Activated naive CD4-positive, alpha-beta T cell treated with anti-CD3 and anti-CD28 coated beads for 36 hours (primary cell): ENCODE results near the gene MRAS. TPM values are rescaled to one million over a fixed set of nuclear protein-coding genes. Genes with fewer than 3 reads are reported as not detected.
"Not testable (repeated sequence)": the region's sequence is repeated elsewhere in the genome, so short reads cannot be mapped to it uniquely, and the experiment has no call there.

Experiments
- CTCF ChIA-PET: fragments of 350-600 bp; sonication (Branson Sonifier 250); formaldehyde crosslinking; loops from one replicate; lab custom pipeline; 2021; ENCODE audit warnings: antibody characterized with exemption; lab: Charles Lee
- DNase-seq: peaks from one replicate; pipeline ENCODE4 v3.0.0-alpha.2; 2020
- H3K27ac Mint-ChIP-seq: one replicate; pipeline ENCODE4 v1.8.0; 2021; ENCODE audit warnings: mild to moderate bottlenecking, mixed read lengths
- H3K27me3 Mint-ChIP-seq: one replicate; pipeline ENCODE4 v1.8.0; 2021; ENCODE audit warnings: low read depth, mixed read lengths
- H3K36me3 Mint-ChIP-seq: one replicate; pipeline ENCODE4 v1.8.0; 2021; ENCODE audit warnings: low read depth, mixed read lengths
- H3K4me1 Mint-ChIP-seq: one replicate; pipeline ENCODE4 v1.8.0; 2021; ENCODE audit warnings: low read depth, mixed read lengths
- H3K4me3 Mint-ChIP-seq: one replicate; pipeline ENCODE4 v1.8.0; 2021; ENCODE audit warnings: mild to moderate bottlenecking, moderate library complexity, mixed read lengths
- H3K9me3 Mint-ChIP-seq: one replicate; pipeline ENCODE4 v1.8.0; 2021; ENCODE audit warnings: mixed read lengths
- intact Hi-C: fragments of 100-400 bp; cut with micrococcal nuclease; formaldehyde crosslinking; loops from one replicate; pipeline ENCODE4 v1.15.1; 2023
- total RNA-seq, 2 experiments: library from RNA; stranded (reverse); gene quantifications; one replicate each; pipeline ENCODE4 v1.2.3, GENCODE V29; 2021

The MRAS gene
- total RNA-seq, 2 experiments from 2014 or later: 0.52 to 0.62 TPM

DNA sequence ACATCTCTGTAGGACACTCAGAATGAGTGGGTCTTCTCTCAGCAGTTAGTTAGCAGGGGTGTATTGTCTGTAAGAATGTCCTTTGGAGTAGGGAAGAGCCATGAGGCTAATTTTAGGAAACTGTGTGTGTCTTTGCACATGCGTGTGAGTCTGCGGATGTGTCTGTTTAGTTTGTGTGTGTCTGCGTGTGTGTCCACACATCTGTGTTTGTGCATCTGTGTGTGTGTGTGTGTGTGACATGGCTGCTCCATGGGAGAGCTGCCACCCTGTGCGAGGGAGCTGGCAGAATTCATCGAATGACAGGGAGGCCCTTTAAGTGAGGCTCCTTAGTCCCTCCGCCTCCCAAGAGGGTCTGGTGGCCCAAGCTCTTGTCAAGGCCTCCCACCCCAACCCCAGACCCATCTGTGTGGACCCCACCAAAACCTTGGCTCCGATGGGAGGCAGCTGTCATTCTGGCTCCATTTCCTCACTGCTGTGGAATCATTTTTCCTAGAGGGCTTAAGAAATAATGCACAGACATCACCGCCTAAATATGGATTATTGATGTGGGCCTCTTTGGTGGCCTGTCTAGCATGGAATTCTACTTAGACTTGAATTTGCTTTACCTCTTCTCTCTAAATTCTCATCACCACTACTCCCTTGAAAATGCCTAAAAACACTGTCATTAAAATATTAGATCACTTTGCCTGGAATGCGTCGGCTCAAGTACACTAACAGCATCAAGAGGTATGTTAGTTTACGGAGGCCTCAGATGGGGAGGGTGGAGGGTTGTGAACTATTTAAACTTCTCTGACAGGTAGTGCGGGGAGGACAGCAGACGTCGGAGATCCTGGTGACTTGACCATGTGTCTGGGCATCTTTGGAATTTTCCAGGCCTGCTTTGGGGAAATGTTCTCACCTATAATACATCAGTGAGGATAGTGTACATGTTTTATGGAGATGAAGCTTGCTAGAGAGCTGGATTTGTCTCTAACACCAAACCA is 95.4 kb downstream of the MRAS start:
- Mint-ChIP-seq H3K4me3 (no peak overlapping the region), H3K27me3 (no peaks in the 10 kb centered on the region), H3K27ac (no peak overlapping the region), H3K4me1 (no peaks in the 10 kb centered on the region), H3K36me3 (no peaks in the 10 kb centered on the region), H3K9me3 (no peaks in the 10 kb centered on the region)
- DNase-seq: no peak
- CTCF ChIA-PET: interaction anchor here (1.0 to 1.2 kb wide), 2 partner anchors 22 to 26 kb away, joined by 3 to 5 read pairs; no protein-coding TSS in a partner anchor
- intact Hi-C loops: no loop called here

DNA sequence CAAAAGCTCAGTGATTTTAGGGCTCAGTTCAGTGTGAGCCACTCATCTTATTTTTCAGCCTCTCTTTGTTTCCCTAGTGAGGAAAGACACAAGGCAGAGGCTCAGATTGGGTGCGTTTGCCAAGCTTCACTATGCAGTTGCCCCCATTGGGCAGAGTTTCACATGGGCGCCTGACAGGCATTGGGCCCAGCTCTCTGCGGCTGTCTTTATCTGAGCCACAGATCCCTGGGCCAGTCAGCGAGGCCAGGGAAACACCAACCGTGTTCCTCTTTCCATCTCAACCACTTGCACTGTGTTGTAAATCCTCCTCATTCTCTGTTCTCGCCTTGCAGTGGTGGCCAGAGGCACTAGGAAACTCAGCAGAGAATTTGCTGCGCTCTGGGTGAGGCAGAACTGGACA is 96.9 kb downstream of the MRAS start:
- no peaks in the 10 kb centered on the region for H3K4me1 Mint-ChIP-seq
- no peak for DNase-seq
- intact Hi-C loops: no loop called here
- no peak overlapping the region for H3K27ac Mint-ChIP-seq
- no peaks in the 10 kb centered on the region for H3K27me3 Mint-ChIP-seq
- CTCF ChIA-PET: interaction anchor here (1.0 kb wide), 1 partner anchor 28 kb away, joined by 5 read pairs; no protein-coding TSS in a partner anchor
- no peak overlapping the region for H3K4me3 Mint-ChIP-seq
- H3K9me3 Mint-ChIP-seq: no peaks in the 10 kb centered on the region
- H3K36me3 Mint-ChIP-seq: no peaks in the 10 kb centered on the region

DNA sequence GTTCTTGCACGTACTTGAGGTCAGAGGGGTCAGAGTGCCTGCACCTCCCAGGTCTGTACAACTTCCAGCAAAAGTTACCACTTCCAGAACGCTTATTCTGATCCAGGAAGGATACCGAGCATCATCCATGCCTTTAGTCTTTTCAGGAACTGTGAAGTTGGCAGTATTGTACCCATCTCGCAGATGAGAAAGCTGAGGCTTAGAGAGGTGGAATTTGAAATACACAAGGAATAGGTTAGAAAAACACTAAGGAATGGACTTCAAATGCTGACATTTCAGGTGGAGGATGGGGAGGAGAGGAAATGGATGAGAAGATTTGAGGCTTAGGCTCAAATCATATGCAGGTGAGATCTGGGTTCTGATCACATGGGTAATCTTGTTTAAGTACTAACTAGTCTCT is 97.3 kb downstream of the MRAS start:
- H3K4me3 Mint-ChIP-seq: no peak overlapping the region
- H3K4me1 Mint-ChIP-seq: no peaks in the 10 kb centered on the region
- no peak for DNase-seq
- intact Hi-C loops: no loop called here
- no peaks in the 10 kb centered on the region for H3K27me3 Mint-ChIP-seq
- H3K36me3 Mint-ChIP-seq: no peaks in the 10 kb centered on the region
- H3K27ac Mint-ChIP-seq: no peak overlapping the region
- H3K9me3 Mint-ChIP-seq: no peaks in the 10 kb centered on the region
- CTCF ChIA-PET: no interaction called here

DNA sequence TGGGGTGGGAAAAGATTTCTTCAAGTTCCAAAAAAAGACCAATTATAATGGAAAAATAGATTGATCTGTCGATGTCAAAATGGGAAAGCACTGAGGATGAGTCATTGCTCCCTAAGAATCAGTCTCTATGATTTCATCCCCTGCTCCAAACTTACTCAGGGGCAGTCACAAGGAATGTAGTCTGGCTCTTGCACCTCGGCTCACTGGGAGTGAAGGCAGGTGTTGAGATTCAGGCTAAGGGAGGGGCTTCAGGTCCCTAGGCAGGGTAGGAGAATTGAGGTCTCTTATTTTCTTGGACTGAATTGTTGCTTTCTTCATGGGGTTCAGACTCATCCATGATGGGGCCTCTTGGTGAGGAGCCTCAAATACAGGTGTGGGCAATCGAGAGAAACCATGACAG is 100.3 kb downstream of the MRAS start:
- no peaks in the 10 kb centered on the region for H3K4me1 Mint-ChIP-seq
- no peaks in the 10 kb centered on the region for H3K36me3 Mint-ChIP-seq
- no peak overlapping the region for H3K27ac Mint-ChIP-seq
- no peaks in the 10 kb centered on the region for H3K9me3 Mint-ChIP-seq
- no peak overlapping the region for H3K4me3 Mint-ChIP-seq
- CTCF ChIA-PET: no interaction called here
- no peaks in the 10 kb centered on the region for H3K27me3 Mint-ChIP-seq
- DNase-seq: no peak
- intact Hi-C loops: no loop called here

DNA sequence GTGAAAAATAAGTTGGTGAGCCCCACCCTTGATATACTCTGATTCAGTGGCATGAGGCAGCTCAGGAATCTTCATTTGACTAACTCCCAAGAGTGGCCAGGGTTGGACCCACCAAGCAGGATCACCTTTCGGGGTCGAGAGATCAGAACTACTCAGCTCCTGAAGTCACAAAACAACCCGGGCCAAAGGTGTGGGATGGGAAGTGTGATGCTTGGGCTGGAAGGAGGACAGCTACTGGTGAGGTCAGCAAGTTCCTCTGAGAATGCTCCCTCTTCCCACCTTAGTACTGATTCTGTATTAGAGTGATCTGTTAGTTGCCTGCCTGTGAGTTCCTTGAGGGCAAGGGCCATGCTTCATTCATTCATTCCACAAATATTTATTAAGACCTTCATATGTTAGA is 101.1 kb downstream of the MRAS start:
- H3K4me1 Mint-ChIP-seq: no peaks in the 10 kb centered on the region
- no peaks in the 10 kb centered on the region for H3K9me3 Mint-ChIP-seq
- H3K27me3 Mint-ChIP-seq: no peaks in the 10 kb centered on the region
- no peak for DNase-seq
- H3K27ac Mint-ChIP-seq: no peak overlapping the region
- no peaks in the 10 kb centered on the region for H3K36me3 Mint-ChIP-seq
- H3K4me3 Mint-ChIP-seq: no peak overlapping the region
- CTCF ChIA-PET: interaction anchor here (0.7 to 1.7 kb wide), 3 partner anchors 30 to 467 kb away, joined by 3 to 4 read pairs (median 3); no protein-coding TSS in a partner anchor
- intact Hi-C loops: no loop called here

DNA sequence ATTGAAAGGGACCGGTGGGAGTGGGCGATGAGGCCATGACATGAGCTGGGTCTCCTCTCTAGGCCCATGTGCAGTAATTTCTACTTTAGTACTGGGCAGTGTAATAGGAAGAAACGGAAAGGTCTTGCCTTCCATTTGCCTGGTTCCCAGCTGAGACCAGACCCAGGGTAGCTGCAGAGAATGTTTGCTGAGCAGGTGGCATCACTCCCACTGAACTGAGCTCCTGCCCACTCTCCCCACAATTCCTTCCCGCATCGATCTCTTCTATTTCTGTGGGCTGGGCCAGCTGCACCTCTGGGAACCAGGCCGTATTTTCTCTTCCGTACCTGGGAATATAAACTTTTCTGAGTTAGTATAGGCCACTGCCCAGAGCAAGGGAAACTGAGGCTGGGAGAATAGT is 101.8 kb downstream of the MRAS start:
- Mint-ChIP-seq H3K27me3 (no peaks in the 10 kb centered on the region), H3K9me3 (no peaks in the 10 kb centered on the region), H3K36me3 (no peaks in the 10 kb centered on the region), H3K27ac (no peak overlapping the region), H3K4me1 (no peaks in the 10 kb centered on the region), H3K4me3 (no peak overlapping the region)
- intact Hi-C loops: no loop called here
- no peak for DNase-seq
- CTCF ChIA-PET: interaction anchor here (1.1 to 1.7 kb wide), 2 partner anchors 31 to 466 kb away, joined by 3 read pairs; no protein-coding TSS in a partner anchor

DNA sequence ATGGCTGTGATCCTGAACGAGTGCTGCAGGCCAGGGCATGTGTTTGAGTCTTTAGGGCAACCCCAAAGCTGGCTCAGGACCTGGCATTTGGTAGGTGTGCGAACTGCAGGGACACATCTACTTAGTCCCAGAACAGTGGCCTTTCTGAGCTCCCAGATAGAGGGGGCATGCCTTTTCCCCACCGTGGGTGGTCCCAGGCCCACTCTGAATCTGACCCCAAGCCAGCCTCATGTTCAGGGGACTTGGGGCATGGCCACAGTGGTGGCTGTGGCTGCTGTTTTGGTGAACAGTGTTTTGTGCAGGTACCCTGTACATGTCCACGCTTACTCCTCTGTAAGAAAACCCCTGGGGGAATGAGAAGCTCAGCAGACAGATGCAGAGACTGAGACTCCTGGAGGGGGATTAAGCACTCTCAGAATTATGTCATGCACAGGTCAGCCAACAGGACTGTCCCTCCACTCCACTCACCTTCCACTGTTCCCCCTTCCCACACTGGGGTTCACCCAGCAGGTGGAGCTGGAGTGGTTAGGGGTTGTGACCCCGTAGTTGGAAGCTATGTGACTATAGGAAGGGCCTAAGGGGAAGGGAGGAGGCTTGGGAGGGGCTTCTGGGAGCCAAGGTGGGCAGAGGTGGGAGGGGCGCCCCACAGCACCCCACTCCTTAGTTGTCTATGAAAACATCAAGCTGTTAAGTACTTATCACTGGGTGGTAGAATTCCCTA is 102.5 kb downstream of the MRAS start:
- Mint-ChIP-seq H3K36me3 (no peaks in the 10 kb centered on the region), H3K4me3 (no peak overlapping the region), H3K9me3 (no peaks in the 10 kb centered on the region), H3K27ac (no peak overlapping the region), H3K4me1 (peaks cover 3% of the 10 kb centered on the region), H3K27me3 (no peaks in the 10 kb centered on the region)
- CTCF ChIA-PET: interaction anchor here (1.7 kb wide), 1 partner anchor 466 kb away, joined by 3 read pairs; no protein-coding TSS in a partner anchor
- DNase-seq: no peak
- intact Hi-C loops: no loop called here

DNA sequence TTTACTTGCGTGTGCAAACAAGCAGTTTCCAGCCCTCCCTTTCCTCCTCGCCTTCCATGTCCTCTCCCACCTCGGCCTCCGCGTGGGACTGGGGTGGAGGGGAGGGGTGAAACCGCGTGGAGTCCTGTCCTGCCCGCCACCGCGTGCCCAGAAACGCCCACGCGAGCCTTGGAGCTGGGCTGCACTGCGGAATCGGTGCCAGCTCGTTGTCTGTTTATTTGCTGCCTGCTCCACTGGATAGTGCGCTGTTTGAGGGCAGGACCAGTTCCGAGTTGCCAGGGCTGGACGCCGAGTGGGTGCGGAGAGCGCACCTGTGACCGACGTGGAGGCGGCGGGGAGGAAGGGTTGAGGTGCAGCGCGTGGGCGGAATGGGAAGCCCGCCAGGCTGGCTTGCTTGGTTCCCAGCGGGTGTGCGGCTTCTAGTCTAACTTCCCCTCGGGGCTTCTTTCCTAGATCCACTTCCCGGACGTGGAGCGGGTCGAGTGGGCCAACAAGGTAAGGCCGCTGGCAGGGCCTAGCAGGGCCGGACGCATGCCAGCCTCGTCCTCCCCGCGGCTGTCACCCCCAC is 103.3 kb downstream of the MRAS start:
- Mint-ChIP-seq H3K27me3 (no peaks in the 10 kb centered on the region), H3K27ac (no peak overlapping the region), H3K4me3 (no peak overlapping the region), H3K4me1 (peaks cover 5% of the 10 kb centered on the region), H3K9me3 (no peaks in the 10 kb centered on the region), H3K36me3 (no peaks in the 10 kb centered on the region)
- CTCF ChIA-PET: no interaction called here
- DNase-seq: no peak
- intact Hi-C loops: no loop called here

DNA sequence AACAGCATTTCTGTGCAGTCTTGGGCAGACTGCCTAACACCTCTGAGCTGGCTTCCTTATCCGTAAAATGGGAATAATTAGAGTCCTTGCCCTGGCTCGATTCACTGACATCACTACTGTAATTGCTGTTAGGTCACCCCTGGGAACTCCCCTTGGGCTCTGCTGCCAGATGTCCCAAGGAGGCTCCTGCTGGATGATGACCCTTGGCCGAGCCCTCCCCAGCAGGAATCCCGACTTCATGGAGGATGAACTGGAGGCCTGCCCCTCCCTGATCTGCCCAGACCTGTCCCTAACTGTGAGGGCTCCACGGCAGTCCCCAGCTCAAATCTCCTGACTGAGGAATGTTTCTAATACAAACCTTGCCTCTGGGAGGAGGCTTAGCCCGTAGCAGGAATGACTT is 104.1 kb downstream of the MRAS start:
- Mint-ChIP-seq H3K27me3 (no peaks in the 10 kb centered on the region), H3K4me1 (peaks cover 5% of the 10 kb centered on the region), H3K4me3 (no peak overlapping the region), H3K9me3 (no peaks in the 10 kb centered on the region), H3K27ac (no peak overlapping the region), H3K36me3 (no peaks in the 10 kb centered on the region)
- intact Hi-C loops: no loop called here
- CTCF ChIA-PET: no interaction called here
- DNase-seq: no peak

DNA sequence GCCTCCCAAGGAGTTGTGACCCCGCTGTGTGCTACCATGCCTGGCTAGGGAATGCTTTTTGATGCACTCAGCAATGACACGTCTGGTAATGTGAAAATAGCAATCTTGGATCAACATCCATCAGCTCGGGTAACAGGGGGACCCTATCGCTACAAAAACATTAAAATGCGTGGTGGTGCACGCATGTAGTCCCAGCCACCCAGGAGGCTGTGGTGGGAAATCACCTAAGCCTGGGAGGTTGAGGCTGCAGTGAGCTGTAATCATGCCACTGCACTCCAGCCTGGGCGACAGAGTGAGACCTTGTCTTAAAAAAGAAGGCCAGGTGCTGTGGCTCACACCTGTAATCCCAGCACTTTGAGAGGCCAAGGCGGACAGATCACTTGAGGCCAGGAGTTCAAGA is 105.6 kb downstream of the MRAS start:
- intact Hi-C loops, H3K27ac Mint-ChIP-seq, H3K36me3 Mint-ChIP-seq: not testable (repeated sequence)

More for the DNA sequence above, 105.6 kb downstream of the MRAS start:
- H3K4me1 Mint-ChIP-seq, DNase-seq, H3K9me3 Mint-ChIP-seq, CTCF ChIA-PET, H3K4me3 Mint-ChIP-seq, H3K27me3 Mint-ChIP-seq: not testable (repeated sequence)
